ENCODE data around the gene UBXN1. TPM values are rescaled to one million over a fixed set of nuclear protein-coding genes. Genes with fewer than 3 reads are reported as not detected.
A peak's percentile ranks its signal among the peaks of the same experiment; 100 is the strongest.
"Not testable (repeated sequence)": the region's sequence is repeated elsewhere in the genome, so short reads cannot be mapped to it uniquely, and the experiment has no call there.

UBXN1 gene
- polyA plus RNA-seq, 12 donors, result 110 to 172 (median 124) TPM; not detected in 1

DNA sequence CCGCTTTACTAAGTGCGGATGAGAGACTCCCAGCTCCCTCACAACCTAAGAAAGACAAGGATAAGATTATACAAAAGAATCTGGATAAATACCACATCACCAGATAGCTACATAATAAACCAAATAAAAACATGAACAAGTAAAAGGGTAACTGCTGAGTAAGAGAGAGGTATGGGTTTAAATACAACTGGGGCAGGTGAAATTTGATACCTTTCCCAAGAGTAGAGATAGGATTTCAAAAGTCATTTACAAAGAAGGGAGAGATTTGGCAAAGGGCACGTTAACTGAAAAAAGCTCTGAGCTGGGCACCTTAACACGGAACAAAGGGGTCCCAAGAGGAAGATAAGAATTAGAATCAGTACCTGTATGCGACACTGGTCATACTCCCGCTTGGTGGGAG, 1.7 kb downstream of the UBXN1 start:
- no peak for DNase-seq

DNA sequence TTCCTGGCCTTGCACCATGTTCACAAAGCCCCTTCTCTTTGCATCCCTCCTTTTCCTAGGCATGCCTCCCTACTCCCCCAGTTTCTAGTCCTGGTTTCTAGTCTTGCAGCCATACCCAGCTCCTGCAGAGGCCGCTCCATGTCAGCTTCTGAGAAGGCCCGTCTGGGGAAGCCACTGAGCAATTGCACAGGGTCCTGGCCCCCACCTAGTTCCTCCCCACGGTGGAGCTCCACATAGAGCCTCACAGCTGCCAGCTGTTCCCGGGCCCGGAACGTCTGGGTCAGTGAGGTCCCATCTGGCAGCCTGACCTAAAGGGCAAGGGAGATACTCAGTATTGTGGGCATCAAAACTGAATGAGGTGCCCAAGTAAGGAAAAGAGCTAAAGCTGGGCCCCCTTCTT, 2.2 kb downstream of the UBXN1 start:
- no peak for DNase-seq

DNA sequence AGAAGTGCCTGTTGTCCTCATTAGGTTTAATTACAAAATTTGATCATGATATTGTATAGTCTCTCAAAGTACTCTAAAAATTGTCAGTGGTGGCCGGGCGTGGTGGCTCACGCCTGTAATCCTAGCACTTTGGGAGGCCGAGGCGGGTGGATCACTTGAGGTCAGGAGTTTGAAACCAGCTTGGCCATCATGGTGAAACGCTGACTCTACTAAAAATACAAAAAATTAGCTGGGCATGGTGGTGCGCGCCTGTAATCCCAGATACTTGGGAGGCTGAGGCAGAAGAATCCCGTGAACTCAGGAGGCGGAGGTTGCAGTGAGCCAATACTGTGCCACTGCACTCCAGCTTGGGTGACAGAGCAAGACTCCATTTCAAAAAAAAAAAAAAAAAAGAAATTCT, 3.5 kb downstream of the UBXN1 start:
- DNase-seq, result not testable (repeated sequence)

DNA sequence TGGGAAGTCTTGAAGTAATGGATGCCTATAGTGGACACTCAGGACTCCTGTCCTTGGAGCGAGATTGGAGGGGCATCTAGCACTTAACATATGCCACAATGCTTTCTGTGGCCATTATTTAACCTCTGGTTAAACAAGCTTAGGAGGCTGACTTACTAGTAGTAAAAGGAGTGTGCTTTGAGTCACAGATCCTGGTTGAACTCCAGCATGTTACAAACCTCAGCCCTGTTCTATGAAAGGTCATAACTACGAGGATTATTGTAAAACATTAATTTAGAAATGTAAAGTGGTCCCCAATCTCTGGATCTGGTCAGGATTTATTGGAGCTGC, 5.7 kb downstream of the UBXN1 start:
- DNase-seq, result no peak

DNA sequence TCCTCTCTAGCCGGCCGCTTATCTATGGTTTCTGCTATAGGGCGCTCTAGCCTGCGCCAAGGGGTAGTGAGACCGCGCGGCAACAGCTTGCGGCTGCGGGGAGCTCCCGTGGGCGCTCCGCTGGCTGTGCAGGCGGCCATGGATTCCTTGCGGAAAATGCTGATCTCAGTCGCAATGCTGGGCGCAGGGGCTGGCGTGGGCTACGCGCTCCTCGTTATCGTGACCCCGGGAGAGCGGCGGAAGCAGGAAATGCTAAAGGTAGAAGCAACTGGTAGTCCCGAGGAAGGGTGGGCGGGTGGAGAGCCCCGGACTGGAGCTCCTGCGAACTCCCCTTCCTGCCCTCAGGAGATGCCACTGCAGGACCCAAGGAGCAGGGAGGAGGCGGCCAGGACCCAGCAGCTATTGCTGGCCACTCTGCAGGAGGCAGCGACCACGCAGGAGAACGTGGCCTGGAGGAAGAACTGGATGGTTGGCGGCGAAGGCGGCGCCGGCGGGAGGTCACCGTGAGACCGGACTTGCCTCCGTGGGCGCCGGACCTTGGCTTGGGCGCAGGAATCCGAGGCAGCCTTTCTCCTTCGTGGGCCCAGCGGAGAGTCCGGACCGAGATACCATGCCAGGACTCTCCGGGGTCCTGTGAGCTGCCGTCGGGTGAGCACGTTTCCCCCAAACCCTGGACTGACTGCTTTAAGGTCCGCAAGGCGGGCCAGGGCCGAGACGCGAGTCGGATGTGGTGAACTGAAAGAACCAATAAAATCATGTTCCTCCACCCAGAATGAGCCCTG, 7.1 kb downstream of the UBXN1 start, which contains the start of the genes LBHD1 and UQCC3:
Gene LBHD1, minus strand, starts transcription at position 660 of the 782 bp plus-strand sequence. CDS start 2,236 bp downstream, outside the sequence.
Gene UQCC3, plus strand, starts transcription at position 66 of the 782 bp plus-strand sequence. Its CDS starts 73 bp downstream, at position 139.
- peak; percentile 85 for DNase-seq

DNA sequence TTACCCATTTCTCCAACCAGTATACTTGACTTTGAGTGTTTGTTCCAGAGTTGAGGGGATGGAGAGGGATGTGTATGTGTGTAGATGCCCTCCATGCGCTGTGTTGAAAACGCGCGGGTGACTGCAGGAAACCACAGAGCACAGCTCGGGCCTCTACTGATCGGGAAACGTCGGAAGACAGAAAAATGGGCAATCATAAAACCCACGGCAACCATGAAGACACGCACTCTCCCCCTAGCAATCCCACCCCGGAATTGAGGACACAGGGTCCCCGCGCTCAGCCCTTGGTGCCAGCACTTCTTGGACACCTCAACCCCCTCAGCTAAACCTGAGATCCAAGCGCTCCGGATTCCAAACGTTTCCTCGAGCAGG, 7.7 kb downstream of the UBXN1 start:
- no peak for DNase-seq

DNA sequence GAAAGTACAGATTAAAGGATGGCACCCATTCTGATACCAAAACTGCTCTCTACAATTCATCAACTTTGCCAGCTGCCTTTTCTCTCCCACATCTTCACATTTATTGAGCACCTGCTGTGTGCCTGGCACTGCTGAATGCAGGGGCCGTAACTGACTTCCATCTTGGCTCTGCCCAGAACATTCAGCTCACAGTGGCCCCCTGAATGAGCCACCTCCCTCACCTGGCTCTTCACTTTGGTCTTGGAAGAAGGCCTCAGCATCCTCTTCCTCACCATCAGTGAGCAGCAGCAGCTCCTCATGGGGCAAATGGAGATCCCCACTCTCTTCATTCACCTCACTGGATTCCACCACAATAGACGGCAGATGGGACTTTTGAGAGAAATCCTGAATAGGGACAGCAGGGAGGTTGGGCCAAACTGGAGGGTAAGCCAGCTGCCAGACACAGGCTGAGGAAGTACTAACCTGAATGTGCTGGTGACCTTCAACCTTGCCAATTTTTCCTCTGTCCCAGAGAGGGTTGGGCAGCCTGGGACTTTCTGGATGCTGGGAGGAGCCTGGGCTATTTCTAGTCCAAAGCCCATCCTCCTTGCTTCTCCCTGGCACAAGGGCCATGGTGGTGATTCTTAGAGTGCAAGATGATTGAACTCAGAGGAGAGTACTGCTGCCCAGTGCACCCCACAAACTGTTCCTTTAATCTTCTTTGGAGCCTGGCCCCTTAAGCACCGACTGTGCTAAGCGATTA, 9.3 kb downstream of the UBXN1 start:
- no peak for DNase-seq

DNA sequence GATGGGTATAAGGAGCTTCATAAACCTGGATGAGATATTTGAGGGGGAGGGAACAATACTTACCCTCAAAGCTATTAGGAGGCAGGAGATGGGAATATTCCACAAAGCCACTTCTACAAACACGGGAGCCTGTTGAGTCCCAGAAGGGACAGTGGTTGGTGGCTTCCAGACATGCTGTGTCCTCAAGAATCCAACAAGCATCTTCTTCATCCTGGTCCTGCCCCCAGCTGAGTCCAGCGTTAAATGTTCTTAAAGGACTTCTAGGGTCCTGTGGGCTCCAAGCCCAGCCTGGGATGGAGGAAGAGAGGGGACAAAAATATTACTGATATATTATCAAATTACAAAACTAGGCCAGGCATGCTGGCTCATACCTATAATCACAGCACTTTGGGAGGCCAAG, 11.4 kb downstream of the UBXN1 start:
- no peak for DNase-seq

DNA sequence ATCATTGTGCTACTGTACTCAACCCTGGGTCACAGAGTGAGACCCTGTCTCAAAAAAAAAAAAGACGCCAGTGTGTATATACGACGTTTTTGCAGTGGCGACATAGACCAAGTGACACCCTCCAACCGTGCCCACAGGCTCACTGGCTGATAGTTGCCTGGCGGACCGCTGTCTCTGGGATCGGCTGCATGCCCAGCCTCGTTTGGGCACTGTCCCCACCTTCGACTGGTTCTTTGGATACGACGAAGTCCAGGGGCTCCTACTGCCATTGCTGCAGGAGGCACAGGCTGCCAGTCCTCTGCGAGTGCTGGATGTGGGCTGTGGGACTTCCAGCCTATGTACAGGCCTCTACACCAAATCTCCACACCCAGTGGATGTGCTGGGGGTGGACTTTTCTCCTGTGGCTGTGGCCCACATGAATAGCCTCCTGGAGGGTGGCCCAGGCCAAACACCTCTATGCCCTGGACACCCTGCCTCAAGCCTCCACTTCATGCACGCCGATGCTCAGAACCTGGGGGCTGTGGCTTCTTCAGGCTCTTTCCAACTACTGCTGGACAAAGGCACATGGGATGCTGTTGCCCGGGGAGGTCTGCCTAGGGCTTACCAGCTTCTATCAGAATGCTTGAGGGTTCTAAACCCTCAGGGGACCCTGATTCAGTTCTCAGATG, 12.5 kb downstream of the UBXN1 start:
- no peak for DNase-seq

DNA sequence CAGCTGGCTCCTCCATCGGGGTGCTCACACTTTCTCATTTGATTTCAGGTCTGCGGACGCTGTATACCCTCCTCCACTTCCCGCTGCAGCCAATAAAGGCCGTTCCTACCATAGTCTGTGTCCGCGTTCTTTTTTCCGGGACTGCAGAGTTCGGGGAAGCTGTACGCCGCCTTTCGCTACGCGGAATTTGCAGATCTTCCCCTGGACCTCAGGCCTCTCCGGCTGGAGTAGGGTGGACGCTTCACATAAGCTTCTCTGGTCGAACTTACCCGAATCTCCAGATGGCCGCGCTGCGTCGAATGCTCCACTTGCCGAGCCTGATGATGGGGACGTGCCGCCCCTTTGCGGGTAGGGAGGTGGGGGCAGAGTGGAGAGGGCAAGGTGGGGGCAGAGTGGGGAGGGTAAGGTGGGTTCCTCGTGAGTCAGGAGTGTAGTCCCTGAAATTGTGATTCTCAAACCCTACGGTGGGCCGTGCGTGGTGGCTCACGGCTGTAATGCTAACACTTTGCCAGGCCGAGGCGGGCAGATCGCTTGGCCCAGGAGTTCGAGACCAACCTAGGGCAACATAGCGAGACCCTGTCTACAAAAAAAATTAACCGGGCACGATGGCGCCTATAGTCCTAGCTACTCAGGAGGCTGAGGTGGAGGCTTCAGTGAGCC, 13.1 kb downstream of the UBXN1 start:
- no peak for DNase-seq

DNA sequence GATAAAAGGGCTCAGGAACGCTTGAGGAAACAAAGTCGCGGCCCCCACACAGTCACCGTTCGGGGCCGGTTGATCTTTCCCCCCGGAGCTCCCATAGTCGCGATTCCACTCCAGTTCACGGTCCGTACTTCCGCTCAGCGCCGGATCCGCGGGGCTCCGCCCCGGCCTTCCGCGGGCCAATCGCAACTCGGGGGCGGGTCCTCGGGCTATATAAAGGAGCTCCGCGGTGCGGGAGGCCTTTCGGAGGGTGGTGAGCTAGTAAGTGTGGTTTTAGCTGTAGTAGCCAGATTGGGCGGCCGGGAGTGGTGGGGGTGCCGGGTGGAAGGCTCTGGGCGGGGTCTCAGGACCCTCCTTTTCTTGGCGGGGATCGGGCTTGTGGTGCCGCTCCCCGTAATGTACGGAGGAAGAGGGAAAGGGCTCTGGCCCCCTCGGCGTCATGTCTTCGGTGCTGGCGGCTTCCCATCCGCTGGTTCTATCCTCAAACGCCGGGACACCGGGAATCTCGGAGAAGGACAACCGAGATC, 13.7 kb downstream of the UBXN1 start, which contains the start of the genes C11orf98 and CSKMT:
Gene C11orf98, minus strand, starts transcription at position 136 of the 524 bp plus-strand sequence. Its CDS starts 41 bp downstream, at position 95.
Gene CSKMT, plus strand, starts transcription at position 238 of the 524 bp plus-strand sequence. CDS start 568 bp downstream, outside the sequence.
- DNase-seq, result peak; percentile 97

DNA sequence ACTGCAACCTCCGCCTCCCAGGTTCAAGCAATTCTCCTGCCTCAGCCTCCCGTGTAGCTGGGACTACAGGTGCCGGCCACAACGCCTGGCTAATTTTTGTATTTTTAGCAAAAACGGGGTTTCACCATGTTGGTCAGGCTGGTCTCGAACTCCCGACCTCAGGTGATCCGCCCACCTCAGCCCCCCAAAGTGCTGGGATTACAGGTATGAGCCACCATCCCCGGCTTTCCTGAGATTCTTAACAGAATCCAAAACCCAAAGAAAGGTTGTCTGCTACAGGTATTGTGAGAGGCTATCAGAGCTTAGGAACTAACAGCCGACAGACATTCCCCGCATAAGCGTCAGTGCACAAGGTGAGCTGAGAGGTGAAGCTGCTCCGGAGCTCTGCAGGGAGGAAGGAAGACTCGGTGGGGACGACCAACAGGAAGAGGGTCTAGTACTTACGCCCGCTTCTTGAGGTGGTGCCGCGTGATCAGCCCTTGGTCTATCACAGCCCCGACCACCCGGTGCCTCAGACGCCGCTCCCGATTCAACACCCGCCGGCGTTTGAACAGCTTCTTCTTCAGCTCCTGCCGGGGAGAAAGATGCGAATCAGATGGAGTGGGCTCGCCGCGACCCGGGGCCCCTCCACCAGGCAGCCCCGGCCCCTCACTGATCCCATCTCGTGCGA, 14.3 kb downstream of the UBXN1 start:
- DNase-seq, result no peak

DNA sequence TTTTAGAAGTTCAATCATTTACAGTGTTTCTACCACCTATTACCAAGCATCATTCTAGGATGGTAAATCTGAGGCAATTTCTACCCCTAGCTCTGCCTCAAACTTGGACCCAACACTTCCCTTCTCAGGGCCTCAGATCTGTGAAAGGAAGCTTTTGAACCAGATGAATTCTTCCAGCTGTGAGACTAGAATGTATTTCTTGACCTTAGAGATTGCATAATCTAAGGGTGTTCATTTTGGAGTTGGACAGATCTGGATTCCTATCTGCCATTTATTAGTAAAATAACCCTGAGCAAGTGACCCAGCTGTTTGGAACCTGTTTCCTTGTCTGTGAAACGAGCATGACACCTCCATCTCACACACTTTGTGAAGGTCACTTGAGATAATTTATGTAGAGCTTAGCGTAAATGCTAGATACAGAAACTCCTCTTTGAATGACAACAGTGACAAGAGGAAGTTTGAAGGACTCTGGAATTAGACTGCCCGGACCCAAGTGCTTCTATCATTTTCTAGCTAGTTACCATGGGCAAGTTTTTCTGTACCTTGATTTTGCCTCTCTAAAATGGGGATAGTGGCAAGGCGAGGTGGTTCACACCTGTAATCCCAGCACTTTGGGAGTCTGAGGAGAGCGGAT, 22.0 kb downstream of the UBXN1 start:
- no peak for DNase-seq

DNA sequence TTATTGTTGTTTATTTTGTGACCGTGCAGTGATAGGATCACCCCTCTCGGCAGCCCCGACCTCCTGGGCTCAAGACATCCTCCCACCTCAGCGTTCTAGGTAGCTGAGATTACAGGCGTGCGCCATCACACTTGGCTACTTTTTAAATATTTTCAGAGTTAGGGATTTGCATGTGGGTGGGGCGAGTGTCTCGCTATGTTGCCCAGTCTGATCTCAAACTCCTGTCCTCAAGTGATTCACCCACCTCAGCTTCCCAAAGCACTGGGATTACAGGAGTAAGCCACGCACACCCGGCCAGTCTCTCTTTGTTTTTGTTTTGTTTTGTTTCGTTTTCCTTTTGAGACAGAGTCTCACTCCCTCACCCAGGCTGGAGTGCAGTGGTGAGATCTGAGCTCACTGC, 24.6 kb downstream of the UBXN1 start:
- no peak for DNase-seq

DNA sequence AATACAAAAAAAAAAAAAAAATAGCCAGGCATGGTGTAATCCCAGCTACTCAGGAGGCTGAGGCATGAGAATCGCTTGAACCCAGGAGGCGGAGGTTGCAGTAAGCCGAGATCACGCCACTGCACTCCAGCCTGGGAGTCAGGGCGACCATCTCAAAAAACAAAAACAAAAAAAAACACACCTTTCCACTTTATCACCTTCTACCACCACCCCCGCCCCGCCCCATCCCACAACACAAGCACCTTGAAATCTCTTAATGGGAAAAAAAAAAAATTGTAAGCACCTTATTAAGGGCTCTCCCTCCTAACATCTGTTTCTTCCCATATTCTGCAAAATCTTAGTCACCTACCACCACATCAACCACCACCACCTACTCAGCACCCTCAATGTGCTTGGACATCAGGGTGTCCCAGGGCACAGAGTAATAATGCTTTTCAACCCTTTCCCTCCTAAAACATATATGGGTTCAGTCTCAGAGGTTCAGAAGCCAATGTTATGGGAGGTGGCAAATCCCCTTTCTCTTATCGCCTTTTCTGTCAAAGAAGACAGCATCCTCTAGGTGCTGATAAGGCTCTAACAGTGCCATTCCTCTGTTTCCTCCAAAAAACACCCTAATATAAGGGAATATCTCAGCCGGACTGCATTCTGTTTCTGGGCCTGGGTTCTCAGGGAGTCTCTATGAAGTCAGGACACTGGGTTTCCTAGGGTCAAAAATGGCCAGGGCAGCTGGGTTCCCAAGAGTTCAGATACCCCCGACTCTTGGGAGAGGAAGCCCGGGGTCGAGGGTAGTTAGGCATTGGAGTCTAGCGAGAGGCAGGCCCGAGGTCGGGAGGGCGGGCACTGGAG, 26.5 kb downstream of the UBXN1 start:
- DNase-seq, result no peak

DNA sequence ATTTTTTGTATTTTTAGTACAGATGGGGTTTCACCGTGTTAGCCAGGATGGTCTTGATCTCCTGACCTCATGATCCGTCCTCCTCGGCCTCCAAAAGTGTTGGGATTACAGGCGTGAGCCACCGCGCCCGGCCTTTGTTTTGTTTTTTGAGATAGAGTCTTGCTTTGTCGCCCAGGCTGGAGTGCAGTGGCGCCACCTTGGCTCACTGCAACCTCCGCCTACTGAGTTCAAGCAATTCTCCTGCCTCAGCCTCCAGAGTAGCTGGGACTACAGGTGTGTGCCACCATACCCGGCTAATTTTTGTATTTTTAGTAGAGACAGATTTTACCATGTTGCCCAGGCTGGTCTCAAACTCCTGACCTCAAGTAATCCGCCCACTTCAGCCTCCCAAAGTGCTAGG, 28.6 kb downstream of the UBXN1 start:
- DNase-seq, result not testable (repeated sequence)

DNA sequence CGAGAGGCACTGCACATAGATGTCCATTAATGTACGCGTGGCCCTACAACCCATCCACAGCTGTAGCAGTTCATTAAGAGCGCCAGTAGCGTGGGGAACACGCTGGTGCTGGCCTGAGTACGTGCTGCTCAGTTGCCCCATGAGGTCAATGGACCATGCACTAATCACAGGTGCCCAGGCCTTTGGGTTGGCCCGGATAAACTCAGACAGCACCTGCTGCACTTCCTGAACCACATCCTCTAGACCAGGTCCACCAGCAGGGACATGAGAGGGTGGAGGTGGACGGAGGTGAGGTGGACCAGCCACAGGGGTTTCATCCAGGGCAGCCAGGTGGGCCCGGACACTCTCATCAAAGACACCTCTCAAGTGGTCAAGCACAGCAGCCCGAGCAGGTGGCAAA, 29.4 kb downstream of the UBXN1 start:
- no peak for DNase-seq

DNA sequence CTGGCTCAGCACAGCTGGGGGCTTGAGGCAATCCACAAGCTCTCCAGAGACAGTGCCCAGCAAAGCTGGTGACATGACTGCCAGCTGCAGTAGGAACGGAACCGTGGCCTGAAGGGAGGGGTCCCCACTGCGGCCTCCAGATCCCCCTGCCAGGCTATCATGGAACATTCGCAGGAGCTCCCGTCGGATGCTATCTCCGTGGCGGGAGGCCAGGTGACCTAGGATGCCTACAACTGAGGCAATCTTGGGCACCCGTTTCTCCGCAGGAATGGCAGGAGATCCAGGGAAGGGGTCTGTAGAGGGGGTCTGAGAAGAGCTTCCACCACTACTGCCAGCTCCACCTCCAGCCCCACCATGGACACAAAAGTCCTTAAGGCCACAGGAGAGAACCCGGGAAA, 29.9 kb downstream of the UBXN1 start:
- no peak for DNase-seq

DNA sequence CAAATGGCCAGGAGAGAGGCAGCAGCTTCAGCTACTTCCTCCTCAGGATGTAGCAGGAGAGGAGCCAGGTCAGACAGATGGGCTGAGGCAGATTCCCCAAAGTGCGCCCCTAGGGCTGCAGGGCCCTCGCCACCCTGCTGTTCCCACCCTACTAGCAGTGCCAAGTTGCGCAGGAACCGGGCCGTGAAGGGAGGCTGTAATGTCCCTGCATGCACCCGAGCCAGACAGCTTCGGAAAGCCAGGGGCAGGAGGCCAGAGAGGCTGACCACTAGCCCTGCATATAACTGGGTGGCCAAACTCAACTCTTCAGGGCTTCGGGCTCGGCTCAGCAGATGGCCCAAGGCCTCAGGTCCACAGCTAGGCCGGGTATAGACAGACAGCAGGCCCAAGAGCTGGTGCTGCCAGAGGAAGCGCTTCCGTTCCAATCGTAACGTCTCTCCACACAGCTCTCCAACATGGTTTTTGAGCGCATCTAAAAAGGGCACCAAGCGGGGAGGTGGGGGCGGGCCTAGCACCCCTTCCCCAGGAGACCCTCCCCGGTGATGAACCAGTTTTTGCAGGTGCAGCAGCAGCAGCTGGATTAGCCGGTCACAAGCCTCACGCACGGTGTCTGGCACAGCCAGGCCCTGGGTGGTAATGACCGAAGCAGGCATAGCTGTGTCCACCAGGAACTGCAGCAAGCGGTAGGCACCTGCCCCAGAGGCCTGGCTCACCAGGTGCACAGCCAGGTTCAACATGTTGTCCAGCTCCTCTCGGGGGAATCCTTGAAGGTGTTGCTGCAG, 30.5 kb downstream of the UBXN1 start:
- DNase-seq, result no peak

Data from muscle of arm (tissue), 12 donors.